ENCODE data around the gene COMMD7. TPM values are rescaled to one million over a fixed set of nuclear protein-coding genes. Genes with fewer than 3 reads are reported as not detected.
A peak's percentile ranks its signal among the peaks of the same experiment; 100 is the strongest.
"Not testable (repeated sequence)": the region's sequence is repeated elsewhere in the genome, so short reads cannot be mapped to it uniquely, and the experiment has no call there.

COMMD7 gene
- total RNA-seq, 2 donors from 2014 or later = 18.5 to 29.9 TPM

DNA sequence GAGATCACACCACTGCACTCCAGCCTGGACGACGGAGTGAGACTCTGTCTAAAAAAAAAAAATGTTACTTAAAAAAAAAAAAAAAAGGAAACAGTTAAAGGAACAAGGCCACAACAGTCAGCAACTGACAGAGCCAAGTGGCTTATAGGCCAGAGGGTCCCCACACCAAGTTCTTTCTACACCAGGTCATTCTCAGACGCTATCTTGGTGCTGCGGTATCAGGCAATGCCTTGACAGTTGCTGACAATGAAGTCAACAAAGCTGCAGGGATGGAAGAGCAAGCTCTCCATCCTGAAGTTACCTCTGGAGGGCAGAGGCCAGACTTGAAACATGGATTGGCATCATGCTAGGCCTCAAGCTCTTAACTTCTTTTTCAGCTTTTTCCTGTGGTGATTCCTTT is 31.9 kb downstream of the COMMD7 start:
- no peaks in the 10 kb centered on the region for H3K4me1 Mint-ChIP-seq
- H3K27me3 Mint-ChIP-seq = no peaks in the 10 kb centered on the region
- H3K27ac Mint-ChIP-seq = no peak overlapping the region
- no peaks in the 10 kb centered on the region for H3K9me3 Mint-ChIP-seq
- no peak overlapping the region for H3K4me3 Mint-ChIP-seq
- peaks cover 27% of the 10 kb centered on the region for H3K36me3 Mint-ChIP-seq (ENCODE audit: low read depth)
- ATAC-seq (replicated peaks) = no peak

DNA sequence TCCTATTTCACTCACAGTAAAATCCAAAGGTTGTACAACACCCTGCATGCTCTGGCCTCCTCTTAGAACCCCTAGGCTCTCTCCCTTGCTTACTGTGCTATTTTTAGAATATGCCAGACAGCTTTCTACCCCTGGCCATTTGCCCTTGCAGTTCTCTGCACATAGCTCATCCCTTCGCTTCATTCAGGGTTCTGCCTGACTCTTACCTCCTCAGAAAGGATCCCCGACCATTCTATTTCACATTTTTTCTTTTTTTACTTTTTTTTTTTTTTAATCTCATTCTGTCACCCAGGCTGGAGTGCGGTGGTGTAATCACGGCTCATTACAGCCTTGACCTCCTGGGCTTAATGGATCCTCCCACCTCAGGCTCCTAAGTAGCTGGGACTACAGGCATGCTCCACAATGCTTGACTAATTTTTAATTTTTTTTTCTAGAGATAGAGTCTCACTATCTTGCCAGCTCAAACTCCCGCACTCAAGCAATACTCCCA is 33.6 kb downstream of the COMMD7 start:
- peaks cover 42% of the 10 kb centered on the region for H3K36me3 Mint-ChIP-seq (ENCODE audit: low read depth)
- peak overlapping the region; percentile 36 for H3K27ac Mint-ChIP-seq
- H3K27me3 Mint-ChIP-seq = no peaks in the 10 kb centered on the region
- no peaks in the 10 kb centered on the region for H3K4me1 Mint-ChIP-seq
- H3K4me3 Mint-ChIP-seq = no peak overlapping the region
- no peak for ATAC-seq (replicated peaks)
- no peaks in the 10 kb centered on the region for H3K9me3 Mint-ChIP-seq

DNA sequence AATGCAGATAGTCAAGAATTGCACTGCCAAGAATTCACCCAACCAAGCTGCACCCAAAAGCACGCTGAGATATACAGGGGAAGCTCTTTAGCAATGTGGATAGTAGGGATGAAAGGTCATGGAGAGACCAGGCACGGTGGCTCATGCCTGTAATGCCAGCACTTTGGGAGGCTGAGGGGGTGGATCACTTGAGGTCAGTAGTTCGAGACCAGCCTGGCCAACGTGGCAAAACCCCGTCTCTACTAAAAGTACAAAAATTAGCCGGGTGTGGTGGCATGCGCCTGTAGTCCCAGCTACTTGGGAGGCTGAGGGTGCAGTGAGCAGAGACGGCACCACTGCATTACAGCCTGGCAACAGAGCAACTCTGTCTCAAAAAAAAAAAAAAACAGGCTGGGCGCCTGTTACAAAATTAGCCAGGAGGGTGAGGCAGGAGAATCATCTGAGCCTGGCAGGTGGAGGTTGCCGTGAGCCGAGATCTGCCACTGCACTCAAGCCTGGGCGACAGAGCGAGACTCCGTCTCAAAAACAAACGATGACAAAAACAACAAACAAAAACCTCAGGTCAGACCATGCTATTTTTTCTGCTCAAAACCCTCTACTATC is 34.1 kb downstream of the COMMD7 start:
- Mint-ChIP-seq H3K36me3 (ENCODE audit: low read depth) (peaks cover 44% of the 10 kb centered on the region), H3K27ac (peak overlapping the region; percentile 36)
- not testable (repeated sequence) for H3K9me3 Mint-ChIP-seq; H3K27me3 Mint-ChIP-seq; ATAC-seq (replicated peaks); H3K4me3 Mint-ChIP-seq; H3K4me1 Mint-ChIP-seq

DNA sequence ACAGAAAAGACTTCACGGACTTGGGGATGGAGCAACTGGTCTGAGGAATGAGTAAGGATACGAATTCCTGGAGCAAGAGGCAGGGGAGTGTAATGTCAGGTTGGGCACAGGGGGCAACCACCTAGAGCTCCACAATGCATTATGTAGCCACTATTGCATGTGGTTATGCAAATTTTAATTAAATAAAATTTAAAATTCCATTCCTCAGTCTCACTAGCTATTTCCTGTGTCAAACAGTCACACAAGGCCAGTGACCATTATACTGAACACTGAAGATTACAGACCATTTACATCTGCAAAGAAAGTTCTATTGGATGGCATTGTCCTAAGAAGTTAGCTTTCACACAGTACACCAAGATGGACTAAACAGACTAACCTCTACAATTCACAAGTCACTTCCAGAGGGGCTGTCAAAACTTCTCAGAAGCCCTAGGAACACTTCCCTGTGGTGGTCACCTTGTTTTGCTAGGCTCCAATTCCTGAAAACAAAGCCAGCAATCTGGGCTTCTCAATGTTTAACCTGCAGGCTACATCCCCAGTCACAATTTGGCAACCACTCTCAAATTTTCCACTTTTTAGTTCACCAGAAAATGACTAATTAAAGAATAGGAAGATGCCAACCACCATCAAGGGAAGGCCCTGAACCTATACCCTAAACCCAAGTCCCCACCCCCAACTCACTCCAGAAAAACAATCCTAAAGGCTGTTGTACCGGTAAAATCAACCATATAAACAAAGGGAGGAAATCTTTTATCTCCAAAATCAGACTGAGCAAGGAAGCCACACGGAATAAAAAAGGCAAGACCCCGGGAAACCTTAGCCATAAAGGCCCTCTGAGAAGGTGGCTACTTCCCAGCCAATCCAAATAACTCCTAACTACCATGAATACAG is 35.3 kb downstream of the COMMD7 start:
- Mint-ChIP-seq H3K4me1 (no peaks in the 10 kb centered on the region), H3K27me3 (no peaks in the 10 kb centered on the region), H3K36me3 (ENCODE audit: low read depth) (peaks cover 44% of the 10 kb centered on the region), H3K9me3 (no peaks in the 10 kb centered on the region), H3K27ac (no peak overlapping the region), H3K4me3 (no peak overlapping the region)
- ATAC-seq (replicated peaks) = no peak

DNA sequence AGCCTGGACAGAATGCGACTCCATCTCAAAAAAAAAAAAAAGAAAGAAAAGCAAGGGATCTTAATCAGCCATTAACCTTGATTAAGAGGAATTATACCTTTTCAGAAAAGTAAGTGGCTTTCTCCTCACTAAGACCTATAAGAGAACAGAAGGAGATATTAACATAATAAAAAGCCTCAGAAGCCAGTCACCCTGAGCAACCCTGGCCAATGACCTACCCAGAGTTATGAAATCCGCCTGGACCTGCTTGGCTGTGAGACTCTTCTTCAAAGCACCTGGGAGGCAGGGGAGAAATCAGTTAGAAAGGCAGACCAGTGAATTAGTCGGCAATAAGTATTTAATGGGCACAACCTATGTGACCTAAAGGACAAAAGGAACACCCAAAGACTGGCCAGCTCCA is 36.8 kb downstream of the COMMD7 start:
- Mint-ChIP-seq H3K4me1 (no peaks in the 10 kb centered on the region), H3K27me3 (no peaks in the 10 kb centered on the region), H3K36me3 (ENCODE audit: low read depth) (peaks cover 58% of the 10 kb centered on the region), H3K4me3 (no peak overlapping the region), H3K9me3 (no peaks in the 10 kb centered on the region), H3K27ac (no peak overlapping the region)
- no peak for ATAC-seq (replicated peaks)

DNA sequence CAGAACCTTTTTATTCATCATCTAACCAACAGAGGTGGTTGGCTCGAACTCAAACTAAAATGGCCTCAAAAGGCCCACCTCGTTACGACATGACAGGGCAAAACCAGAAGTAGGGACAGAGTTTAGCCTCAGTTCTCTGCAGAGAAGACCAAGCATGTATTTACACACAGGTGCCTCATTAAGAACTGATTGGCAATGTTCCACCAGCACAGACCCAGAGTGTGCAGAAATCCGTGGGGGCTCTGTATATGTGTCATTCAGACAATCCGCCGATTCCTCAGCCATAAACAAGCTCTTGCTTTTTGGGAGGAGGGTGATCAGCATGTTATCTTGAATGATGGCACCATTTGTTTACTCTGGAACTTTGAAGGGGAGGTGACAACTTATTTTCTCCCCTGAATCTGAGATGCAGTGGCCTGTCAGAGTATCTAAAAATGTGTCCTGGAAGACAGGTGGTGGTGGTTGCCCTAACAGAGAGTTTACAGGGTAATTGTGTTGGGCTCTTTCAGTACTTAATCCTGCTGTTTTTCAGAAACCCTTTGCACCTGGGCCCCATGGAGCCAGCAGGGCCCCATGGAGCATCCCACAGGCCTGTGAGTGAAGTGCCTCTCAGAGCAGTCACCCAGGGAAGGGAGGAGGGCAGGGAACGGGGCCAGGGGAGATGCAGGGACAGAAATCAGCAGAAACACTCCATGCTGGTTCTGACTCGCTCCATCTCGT is 40.4 kb downstream of the COMMD7 start:
- ATAC-seq (replicated peaks) = no peak
- peaks cover 73% of the 10 kb centered on the region for H3K36me3 Mint-ChIP-seq (ENCODE audit: low read depth)
- no peak overlapping the region for H3K27ac Mint-ChIP-seq

DNA sequence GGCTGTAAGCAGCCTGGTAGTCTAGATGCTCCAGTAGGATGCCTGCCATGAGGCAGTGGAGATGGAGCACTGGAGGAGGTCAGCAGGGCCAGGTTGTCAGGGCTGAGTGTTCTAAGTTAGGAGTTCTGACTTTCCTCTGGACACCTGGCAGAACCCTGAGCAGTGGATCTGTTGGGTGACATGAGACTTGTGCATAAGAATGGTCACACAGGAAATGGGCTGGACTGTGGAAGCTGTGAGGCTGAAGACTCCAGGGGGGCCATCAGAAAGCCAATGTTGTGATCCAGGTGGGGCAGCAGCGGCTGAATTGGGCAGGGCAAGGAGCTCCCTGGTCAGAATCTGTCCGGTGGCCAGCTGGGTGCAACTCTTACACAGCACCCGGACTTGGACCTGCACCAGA is 45.7 kb downstream of the COMMD7 start:
- peak overlapping the region; percentile 58 for H3K27ac Mint-ChIP-seq
- H3K27me3 Mint-ChIP-seq = no peaks in the 10 kb centered on the region
- ATAC-seq (replicated peaks) = no peak
- H3K4me1 Mint-ChIP-seq = no peaks in the 10 kb centered on the region
- no peak overlapping the region for H3K4me3 Mint-ChIP-seq
- H3K36me3 Mint-ChIP-seq (ENCODE audit: low read depth) = peaks cover 33% of the 10 kb centered on the region
- H3K9me3 Mint-ChIP-seq = no peaks in the 10 kb centered on the region

More for the DNA sequence above, 40.4 kb downstream of the COMMD7 start:
- Mint-ChIP-seq H3K27me3 (no peaks in the 10 kb centered on the region), H3K4me3 (no peak overlapping the region), H3K4me1 (no peaks in the 10 kb centered on the region), H3K9me3 (no peaks in the 10 kb centered on the region)

DNA sequence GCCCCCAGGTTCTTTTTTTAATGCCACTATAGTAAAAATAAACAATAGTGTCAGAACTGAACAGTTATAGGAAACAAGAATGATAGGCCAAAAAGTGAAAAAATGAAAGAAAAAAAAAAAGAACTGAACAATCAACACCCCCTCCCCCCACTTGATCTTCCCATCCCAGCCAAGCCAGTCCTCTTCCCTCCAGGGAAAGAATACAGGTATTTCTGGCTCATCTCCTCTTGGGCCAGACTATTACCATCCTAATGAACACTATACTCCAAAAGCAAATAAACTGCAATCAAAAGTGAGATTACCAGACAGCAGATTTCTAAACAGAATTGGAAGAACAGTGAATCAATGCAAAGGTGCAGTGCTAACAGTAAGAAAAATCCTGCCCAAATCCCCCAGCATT is 48.2 kb downstream of the COMMD7 start:
- H3K4me3 Mint-ChIP-seq = no peak overlapping the region
- H3K4me1 Mint-ChIP-seq = no peaks in the 10 kb centered on the region
- H3K27me3 Mint-ChIP-seq = no peaks in the 10 kb centered on the region
- ATAC-seq (replicated peaks) = no peak
- peaks cover 8% of the 10 kb centered on the region for H3K36me3 Mint-ChIP-seq (ENCODE audit: low read depth)
- no peak overlapping the region for H3K27ac Mint-ChIP-seq
- H3K9me3 Mint-ChIP-seq = no peaks in the 10 kb centered on the region

DNA sequence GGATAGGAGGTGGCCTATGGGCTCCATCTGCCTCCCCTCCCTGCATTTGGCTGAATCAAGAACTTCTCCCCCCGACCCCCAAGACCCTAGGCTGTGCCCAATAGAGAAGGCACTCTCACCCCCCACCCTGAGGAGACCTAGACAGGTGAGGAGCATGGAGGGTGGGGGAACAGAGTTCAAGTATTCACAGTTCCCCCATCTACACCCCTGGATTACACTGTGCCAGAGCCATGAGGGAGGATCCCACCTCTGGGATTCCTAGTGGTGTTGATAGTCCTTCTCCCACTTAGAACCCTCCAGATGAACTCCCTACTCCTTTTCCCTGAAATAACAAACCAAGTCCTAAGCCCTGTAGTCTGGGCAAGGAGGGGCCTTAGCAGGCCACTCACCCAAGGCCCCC is 54.3 kb downstream of the COMMD7 start:
- H3K4me3 Mint-ChIP-seq; H3K36me3 Mint-ChIP-seq (ENCODE audit: low read depth); ATAC-seq (replicated peaks); H3K9me3 Mint-ChIP-seq; H3K27ac Mint-ChIP-seq; H3K4me1 Mint-ChIP-seq; H3K27me3 Mint-ChIP-seq: not testable (repeated sequence)

DNA sequence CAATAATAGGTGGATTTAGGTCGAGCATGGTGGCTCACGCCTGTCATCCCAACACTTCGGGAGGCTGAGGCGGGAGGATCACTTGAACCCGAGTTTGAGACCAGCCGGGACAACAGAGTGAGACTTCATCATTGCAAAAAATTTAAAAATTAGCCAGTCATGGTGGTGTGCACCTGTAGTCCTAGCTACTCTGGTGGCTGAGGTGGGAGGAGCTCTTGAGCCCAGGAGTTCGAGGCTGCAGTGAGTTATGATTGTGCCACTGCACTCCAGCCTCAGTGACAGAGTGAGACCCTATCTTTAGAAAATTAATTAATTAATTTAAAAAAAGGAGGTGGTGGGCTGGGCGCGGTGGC is 56.1 kb downstream of the COMMD7 start:
- no peaks in the 10 kb centered on the region for H3K36me3 Mint-ChIP-seq (ENCODE audit: low read depth)
- no peak overlapping the region for H3K27ac Mint-ChIP-seq
- H3K27me3 Mint-ChIP-seq = no peaks in the 10 kb centered on the region
- H3K9me3 Mint-ChIP-seq = no peaks in the 10 kb centered on the region
- ATAC-seq (replicated peaks) = no peak
- no peak overlapping the region for H3K4me3 Mint-ChIP-seq
- no peaks in the 10 kb centered on the region for H3K4me1 Mint-ChIP-seq

DNA sequence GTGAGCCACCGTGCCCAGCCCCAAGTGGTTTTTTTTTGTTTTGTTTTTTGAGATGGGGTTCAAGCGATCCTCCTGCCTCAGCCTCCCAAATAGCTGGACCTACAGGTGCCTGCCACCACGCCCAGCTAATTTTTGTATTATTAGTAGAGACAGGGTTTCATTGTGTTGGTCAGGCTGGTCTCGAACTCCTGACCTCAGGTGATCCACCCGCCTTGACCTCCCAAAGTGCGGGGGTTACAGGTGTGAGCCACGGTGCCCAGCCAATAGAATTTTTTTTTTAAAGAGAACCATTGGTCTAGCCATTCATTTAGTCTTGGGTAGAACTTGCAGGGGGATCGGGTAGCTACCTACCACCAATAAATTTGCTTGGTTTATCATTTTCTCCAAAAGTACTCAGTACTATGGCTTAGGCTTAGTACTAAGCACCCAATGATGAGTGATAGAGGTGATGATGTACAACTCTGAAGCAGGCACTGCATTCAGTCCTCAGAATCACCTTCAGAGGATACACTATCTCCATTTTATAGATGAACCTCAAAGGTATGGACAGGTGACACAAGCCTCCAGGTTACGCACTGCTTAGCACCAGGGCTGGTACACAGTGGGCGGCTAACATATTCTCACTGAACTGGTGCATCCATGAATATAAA is 56.6 kb downstream of the COMMD7 start:
- Mint-ChIP-seq H3K27me3 (no peaks in the 10 kb centered on the region), H3K4me1 (no peaks in the 10 kb centered on the region), H3K27ac (no peak overlapping the region), H3K9me3 (no peaks in the 10 kb centered on the region), H3K4me3 (no peak overlapping the region), H3K36me3 (ENCODE audit: low read depth) (no peaks in the 10 kb centered on the region)
- no peak for ATAC-seq (replicated peaks)

DNA sequence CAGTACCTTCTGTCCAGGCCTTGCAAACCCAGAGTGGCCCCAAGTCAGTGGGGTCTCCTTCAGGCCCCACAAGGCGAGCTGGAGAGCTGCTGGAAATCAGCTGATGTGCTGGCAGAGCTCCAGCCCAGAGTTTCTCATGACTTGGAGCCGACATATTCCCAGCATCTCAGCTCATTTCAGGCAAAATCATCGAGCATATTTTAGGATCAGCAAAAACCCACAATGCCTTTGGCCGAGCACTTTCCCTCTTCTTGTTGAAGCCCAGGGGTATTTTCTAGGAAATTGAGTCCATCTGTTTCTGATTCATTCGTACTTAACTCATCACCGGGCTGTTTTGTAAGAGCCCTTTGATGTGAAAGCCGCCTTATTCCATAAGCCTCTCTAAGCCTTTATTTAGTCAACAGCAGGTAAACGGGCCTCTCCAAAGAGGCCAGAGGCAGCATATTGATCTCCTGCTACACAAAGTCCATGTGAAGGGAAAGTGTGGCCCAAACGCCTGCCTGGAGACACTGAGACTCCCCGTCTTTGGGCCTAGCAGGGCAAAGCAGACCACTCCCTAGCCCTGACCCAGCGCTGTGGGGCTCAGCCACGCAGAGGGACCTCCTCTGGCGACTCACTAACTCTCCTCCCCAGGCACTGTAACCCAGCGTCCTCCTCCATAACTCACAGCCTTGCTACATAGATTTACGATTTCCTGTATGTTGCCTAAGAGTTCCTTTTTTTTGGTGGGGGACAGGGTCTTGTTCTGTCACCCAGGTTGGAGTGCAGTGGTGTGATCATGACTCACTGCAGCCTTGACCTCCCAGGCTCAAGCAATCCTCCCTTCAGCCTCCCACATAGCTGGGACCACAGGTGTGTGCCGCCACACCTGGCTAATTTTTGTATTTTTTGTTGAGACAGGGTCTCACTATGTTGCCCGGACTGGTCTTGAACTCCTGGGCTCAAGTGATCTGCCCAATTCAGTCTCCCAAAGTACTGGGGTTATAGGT is 57.4 kb downstream of the COMMD7 start:
- no peak overlapping the region for H3K27ac Mint-ChIP-seq
- H3K36me3 Mint-ChIP-seq (ENCODE audit: low read depth) = no peaks in the 10 kb centered on the region
- H3K9me3 Mint-ChIP-seq = no peaks in the 10 kb centered on the region
- ATAC-seq (replicated peaks) = no peak
- no peak overlapping the region for H3K4me3 Mint-ChIP-seq
- H3K27me3 Mint-ChIP-seq = no peaks in the 10 kb centered on the region
- H3K4me1 Mint-ChIP-seq = no peaks in the 10 kb centered on the region

DNA sequence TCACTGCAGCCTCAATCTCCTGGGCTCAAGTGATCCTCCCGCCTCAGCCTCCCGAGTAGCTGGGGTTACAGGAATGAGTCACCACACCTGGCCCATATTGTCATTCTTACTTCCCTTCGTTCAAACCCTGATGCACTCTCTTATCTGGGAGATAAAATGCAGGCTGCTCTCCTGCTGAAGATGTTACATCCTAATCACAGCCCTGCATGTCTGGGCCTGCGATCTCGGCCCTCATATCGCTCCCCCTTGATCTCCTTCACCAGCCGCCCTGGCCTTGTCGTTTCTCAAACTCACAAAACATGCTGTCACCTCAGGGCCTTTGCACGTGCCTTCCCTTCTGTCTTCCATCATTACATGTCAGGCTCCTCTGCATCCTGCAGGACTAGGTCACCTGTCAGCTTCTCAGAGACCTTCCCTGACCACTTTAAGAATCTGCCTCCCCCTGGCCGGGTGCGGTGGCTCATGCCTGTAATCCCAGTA is 60.7 kb downstream of the COMMD7 start:
- no peak overlapping the region for H3K4me3 Mint-ChIP-seq
- ATAC-seq (replicated peaks) = no peak
- no peaks in the 10 kb centered on the region for H3K27me3 Mint-ChIP-seq
- H3K9me3 Mint-ChIP-seq = no peaks in the 10 kb centered on the region
- H3K4me1 Mint-ChIP-seq = no peaks in the 10 kb centered on the region
- no peak overlapping the region for H3K27ac Mint-ChIP-seq
- no peaks in the 10 kb centered on the region for H3K36me3 Mint-ChIP-seq (ENCODE audit: low read depth)

All from activated T-helper 17 cell treated with anti-CD3 and anti-CD28 coated beads, Interleukin-2, amount 50 U/mL, for 72 hours (primary cell).